T47D (cell line): ENCODE measurements around the gene KDM2A.
A peak's percentile ranks its signal among the peaks of the same experiment; 100 is the strongest.
"Not testable (repeated sequence)": the region's sequence is repeated elsewhere in the genome, so short reads cannot be mapped to it uniquely, and the experiment has no call there.

Source experiments
- DNase-seq, 2 experiments: peaks; one replicate each; pipeline versions ENCODE4 v3.0.0 to v3.0.0-alpha.2; 2011 to 2012; ENCODE audit warnings: low read depth in 1 of 2, low spot score in 1 of 2
- JUND ChIP-seq: IDR thresholded peaks from 2 replicates; pipeline ENCODE4 v1.6.1; 2012; ENCODE audit warnings: low read depth
- in situ Hi-C: cut with HindIII; loops from 2 replicates; pipeline ENCODE4 v1.10.0; 2016; ENCODE audit warnings: low sequenced_read_pairs, low pct_unique_long_range_greater_than_20kb

Gene KDM2A

GRCh38 chr11:67120881-67121710, 2.0 kb downstream of the KDM2A start:
- in situ Hi-C loops, result no loop called here
- DNase-seq, result peak in 1 of 2 experiments; percentile 37
- TF ChIP-seq JUND, result no peak

DNA sequence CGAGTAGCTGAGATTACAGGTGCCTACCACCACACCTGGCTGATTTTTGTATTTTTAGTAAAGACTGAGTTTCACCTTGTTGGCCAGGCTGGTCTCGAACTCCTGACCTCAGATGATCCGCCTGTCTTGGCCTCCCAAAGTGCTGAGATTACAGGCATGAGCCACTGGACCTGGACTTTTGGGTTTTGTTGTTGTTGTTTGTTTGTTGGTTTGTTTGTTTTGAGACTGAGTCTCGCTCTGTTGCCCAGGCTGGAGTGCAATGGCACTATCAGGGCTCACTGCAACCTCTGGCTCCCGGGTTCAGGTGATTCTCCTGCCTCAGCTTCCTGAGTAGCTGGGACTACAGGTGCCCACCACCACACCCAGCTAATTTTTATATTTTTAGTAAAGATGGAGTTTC, 4.7 kb downstream of the KDM2A start:
- in situ Hi-C loops, DNase-seq: not testable (repeated sequence)

GRCh38 chr11:67126243-67126642, 7.2 kb downstream of the KDM2A start:
- in situ Hi-C loops, DNase-seq: not testable (repeated sequence)

DNA sequence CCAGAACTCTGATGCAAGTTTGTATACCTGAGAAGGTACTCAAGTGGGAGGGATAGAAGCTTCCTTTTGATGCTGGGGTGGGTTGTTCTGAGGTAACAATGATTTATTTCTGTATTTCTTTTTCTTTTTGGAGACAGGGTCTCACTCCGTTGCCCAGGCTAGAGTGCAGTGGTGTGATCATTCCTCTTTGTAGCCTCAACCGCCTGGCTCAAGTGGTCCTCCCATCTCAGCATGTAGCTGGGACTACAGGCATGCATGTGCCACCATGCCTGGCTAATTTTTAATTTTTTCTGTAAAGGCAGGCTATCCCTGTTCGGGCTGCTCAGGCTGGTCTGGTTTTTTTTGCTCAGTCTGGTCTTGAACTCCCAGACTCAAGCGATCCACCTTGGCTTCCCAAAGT, 7.9 kb downstream of the KDM2A start:
- in situ Hi-C loops, result no loop called here
- DNase-seq, result no peak
- TF ChIP-seq JUND, result no peak

GRCh38 chr11:67130861-67131260, 11.8 kb downstream of the KDM2A start:
- DNase-seq, in situ Hi-C loops: not testable (repeated sequence)

GRCh38 chr11:67136156-67136555, 17.1 kb downstream of the KDM2A start:
- in situ Hi-C loops, result no loop called here
- TF ChIP-seq JUND, result no peak
- no peak for DNase-seq

DNA sequence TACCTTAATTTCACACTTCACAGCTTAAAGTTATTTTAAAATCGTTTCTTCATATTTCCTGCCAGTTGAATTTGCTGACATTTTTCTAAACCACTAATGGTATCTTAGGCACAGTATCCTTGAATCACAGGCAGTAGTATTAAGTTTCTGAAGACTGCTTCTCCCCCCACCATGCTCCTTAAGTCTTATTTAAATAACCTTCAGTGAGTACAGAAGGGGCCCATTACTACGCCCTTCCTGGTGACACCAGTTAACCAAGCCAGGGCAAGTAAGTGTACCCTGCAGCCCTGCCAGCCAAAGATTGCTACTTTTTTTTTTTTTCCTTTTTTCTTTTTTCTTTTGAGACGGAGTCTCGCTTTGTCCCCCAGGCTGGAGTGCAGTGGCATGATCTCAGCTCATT, 19.9 kb downstream of the KDM2A start:
- no peak for TF ChIP-seq JUND
- no peak for DNase-seq
- in situ Hi-C loops, result no loop called here

DNA sequence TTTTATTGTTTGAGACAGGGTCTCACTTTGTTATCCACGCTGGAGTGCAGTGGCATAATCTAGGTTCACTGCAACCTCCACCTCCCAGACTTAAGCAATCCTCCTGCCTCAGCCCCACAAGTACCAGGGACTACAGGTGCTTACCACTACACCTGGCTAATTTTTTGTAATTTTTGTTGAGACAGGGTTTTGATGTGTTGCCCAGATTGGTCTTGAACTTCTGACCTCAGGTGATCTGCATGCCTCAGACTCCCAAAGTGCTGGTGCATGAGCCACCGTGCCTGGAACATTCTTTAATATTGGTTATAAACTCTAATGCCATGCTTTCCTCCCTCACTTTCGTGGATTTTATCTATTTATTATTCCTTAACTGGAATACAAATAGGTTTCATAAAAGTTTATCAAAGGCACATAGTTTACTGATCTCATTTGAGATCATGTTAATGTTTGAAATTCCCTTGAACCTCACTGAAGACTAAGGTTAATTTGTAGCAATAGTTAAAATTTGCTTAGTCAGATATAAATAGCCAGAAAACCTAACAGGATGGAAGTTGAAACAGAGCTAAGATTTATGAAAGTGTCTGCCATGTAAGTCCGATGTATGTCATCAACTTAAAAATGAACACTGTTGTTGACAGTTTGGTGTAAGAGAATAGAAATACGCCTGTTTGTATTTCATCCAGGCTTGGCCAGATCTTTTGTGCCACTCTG, 27.6 kb downstream of the KDM2A start:
- in situ Hi-C loops, result no loop called here
- no peak for TF ChIP-seq JUND
- DNase-seq, result no peak

GRCh38 chr11:67153971-67154370, 34.9 kb downstream of the KDM2A start:
- no peak for DNase-seq
- in situ Hi-C loops, result no loop called here
- no peak for TF ChIP-seq JUND

DNA sequence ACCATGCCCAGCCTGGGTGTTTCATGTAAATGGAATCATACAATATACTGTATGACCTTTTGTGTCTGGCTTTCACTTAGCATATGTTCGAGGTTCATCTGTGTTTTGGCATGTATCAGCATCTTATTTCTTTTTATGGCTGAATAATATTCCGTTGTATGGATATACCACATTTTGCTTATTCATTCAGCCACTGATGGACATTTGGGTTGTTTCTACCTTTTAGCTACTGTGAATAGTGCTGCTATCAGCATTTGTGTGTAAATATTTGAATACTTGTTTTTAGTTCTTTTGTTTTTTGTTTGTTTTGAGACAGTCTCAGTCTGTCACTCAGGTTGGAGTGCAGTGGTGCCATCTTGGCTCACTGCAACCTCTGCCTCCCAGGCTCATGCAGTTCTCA, 35.7 kb downstream of the KDM2A start:
- no peak for DNase-seq
- in situ Hi-C loops, result no loop called here
- no peak for TF ChIP-seq JUND

- in situ Hi-C loops, result no loop called here
- DNase-seq, result no peak
- TF ChIP-seq JUND, result no peak
Observed at GRCh38 chr11:67157691-67158090, 38.6 kb downstream of the KDM2A start.

GRCh38 chr11:67158221-67158620, 39.2 kb downstream of the KDM2A start:
- no peak for TF ChIP-seq JUND
- in situ Hi-C loops, result no loop called here
- no peak for DNase-seq

DNA sequence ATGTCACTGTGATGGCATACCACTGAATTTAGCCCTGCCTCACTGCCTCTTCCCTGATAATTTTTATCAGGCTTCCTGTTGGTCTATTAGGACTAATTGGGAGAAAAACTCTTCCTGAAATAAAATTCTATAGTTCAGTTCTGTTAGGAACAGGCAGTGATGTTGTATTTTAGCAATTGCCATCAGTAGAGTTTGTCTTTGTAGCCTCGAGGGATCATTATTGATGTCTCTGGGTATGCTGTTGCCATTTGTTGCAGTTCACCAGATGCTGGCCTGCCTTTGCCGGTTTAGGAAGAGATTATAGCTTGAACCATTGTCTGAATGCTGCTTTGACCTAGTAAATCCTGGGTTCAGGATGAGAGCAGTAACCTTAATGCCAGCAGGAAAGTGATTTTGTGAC, 41.0 kb downstream of the KDM2A start:
- no peak for TF ChIP-seq JUND
- in situ Hi-C loops, result no loop called here
- no peak for DNase-seq
